Muscle of back (tissue), 11 donors: Measurements from ENCODE around the gene NUTM2G. TPM values are rescaled to one million over a fixed set of nuclear protein-coding genes. Genes with fewer than 3 reads are reported as not detected.
"Not testable (repeated sequence)": the region's sequence is repeated elsewhere in the genome, so short reads cannot be mapped to it uniquely, and the experiment has no call there.

ENCODE experiments used
- DNase-seq, 3 donors: peaks; one replicate each; pipeline versions ENCODE4 v3.0.0 to v3.0.0-alpha.2; 2013
- polyA plus RNA-seq, 10 donors: library from polyadenylated mRNA; unstranded; fragments of 120-200 nt; gene quantifications; one replicate each; pipeline ENCODE4 v1.2.1, GENCODE V29; 2013; ENCODE audit not compliant: insufficient read length in 10 of 10

NUTM2G gene
- polyA plus RNA-seq, 10 donors: 0.20 to 1.3 (median 0.56) TPM

GRCh38 chr9:96942181-96942580, 13.5 kb downstream of the NUTM2G start:
- DNase-seq: not testable (repeated sequence)

DNA sequence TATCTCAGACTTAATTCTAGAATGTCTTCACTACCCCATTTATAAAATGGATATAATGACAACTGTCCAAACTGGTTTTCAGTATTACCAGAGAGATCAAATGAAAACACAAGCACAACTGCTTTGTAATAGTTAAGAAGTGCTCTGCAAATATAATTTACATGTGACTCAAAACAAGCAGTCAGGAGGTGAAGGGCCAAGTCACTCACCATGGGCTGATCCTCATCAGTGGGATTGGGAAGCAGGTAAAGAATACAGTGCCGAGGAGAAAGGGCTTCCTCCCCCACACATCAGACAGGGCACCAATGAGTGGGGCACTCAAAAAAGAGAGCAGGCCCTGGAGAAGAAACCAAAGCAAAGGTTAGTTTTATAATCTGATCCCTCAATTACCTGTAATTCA, 20.7 kb downstream of the NUTM2G start:
- not testable (repeated sequence) for DNase-seq

GRCh38 chr9:96950539-96950938, 21.9 kb downstream of the NUTM2G start:
- DNase-seq: not testable (repeated sequence)

- DNase-seq: not testable (repeated sequence)
Observed at GRCh38 chr9:96967591-96967990, 38.9 kb downstream of the NUTM2G start.

DNA sequence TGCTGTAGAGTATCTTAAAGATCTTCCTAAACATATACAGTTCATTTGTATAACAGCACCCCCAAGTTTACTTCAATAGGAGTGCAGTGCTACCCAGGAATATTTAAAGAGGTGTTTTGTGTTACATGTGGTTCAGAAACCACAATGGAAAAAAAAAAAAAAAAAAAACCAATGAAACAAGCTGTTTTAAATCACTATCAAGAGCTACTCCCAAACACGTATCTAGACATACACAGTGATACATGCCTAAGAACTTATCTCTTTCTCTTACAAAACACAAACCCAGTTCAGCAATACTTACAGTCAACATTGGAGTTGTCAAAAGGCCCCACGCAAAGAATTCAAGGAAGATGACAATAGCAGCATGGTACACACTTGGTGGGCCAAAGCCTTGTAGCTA, 43.9 kb downstream of the NUTM2G start:
- not testable (repeated sequence) for DNase-seq

- not testable (repeated sequence) for DNase-seq
Observed at GRCh38 chr9:96974037-96974436, 45.4 kb downstream of the NUTM2G start.

DNA sequence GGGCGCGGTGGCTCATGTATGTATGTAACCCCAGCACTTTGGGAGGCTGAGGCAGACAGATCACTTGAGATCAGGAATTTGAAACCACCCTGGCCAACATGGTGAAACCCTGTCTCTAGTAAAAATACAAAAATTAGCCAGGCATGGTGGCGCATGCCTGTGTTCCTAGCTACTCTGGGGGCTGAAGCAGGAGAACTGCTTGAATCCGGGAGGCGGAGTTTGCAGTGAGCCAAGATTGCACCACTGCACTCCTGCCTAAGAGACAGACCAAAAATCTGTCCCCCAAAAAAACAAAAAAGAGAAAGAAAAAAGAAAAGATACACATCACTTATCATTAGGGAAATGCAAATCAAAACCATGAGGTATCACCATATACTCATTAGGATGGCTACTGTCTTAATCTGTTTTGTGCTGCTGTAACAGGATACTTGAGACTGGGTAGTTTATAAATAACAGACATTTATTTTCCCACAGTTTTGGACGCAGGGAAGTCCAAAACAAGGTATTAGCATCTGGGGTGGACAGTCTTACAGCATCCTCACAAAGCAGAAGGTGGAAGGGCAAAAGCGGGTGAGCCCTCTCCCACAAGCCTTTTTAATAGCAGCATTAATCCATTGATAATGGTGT, 55.0 kb downstream of the NUTM2G start:
- DNase-seq: not testable (repeated sequence)

DNA sequence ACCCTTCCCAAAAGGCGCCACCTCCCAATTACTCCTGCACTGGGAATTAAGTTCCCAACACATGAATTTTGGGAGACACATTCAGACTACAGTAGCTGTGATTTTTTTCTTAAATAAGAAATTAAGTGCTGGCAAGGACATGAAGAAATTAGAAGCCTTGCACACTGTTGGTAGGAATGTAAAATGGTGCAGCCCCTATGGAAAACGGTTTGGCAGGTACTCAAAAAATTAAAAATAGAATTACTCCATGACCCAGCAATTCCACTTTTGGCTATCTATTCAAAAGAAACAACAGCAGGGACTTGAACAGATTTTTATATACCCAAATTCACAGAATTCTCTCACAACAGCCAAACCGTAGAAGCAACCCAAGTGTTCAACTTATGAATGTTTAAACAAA, 55.5 kb downstream of the NUTM2G start:
- DNase-seq: not testable (repeated sequence)

DNA sequence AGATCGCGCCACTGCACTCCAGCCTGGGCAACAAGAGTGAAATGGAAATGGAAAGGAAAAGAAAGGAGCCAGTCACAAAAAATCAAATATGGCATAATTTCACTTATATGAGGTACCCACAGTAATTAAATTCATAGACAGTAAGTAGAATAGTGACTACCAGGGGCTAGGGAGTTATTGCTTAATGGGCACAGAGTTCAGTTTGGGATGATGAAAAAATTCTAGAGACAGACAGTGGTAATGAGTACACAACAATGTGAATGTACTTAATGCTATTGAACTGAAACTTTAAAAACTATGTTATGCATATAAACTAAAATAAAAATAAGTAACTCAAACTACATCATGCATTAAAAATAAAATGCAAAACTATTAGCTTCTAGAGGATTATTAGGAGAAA, 56.2 kb downstream of the NUTM2G start:
- not testable (repeated sequence) for DNase-seq

Other genes starting within 250 kb of the NUTM2G start
- gene ZNF510, start 150.8 kb upstream of the NUTM2G start, polyA plus RNA-seq: 10 to 100 TPM in 8 of 10 donors, 1 to 10 TPM in 2; 8.0 to 14.4 (median 11.2) TPM
- 1 to 10 TPM; 3.3 to 5.4 (median 4.0) TPM for gene ZNF782, start 74.3 kb upstream of the NUTM2G start, polyA plus RNA-seq
- 1 to 10 TPM in 2 of 10 donors, under 1 TPM in 8; 0.44 to 3.2 (median 0.71) TPM for gene CTSV, start 110.3 kb downstream of the NUTM2G start, polyA plus RNA-seq